Limb (tissue), 2 donors: ENCODE data around the gene PXMP2.

Experiments
- DNase-seq, 2 donors: peaks; one replicate each; pipeline ENCODE4 v3.0.0-alpha.2; 2016; ENCODE audit errors: extremely low spot score in 2 of 2

Gene PXMP2

GRCh38 chr12:132687211-132688164, at the start of gene PXMP2, which contains the start of gene POLE:
Gene PXMP2, plus strand, starts transcription at chr12:132687587. Its CDS starts 84 bp downstream, at chr12:132687671.
Gene POLE, minus strand, starts transcription at chr12:132687342. Its CDS starts 27 bp downstream, at chr12:132687315.
- peak; percentile 95 to 98 for DNase-seq

DNA sequence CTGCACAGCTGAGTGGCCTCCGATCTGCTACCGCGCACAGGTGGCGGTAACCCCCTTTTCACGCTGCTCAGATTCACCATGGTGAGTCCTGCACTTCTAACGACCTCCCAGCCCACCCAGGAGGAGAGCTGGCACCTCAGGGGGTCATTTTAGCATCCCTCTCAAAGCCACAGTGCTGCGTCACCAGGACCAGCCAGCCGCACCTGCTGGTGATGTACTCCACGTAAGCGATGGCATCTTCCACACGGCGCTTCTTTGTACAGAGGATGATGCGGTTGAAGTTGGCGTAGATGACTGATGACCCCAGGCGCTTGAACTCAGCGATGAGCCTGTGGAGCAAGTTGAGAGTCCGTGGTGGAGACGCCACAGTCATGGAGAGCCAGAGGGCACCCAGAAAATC, 49.6 kb upstream of the PXMP2 start:
- DNase-seq = no peak

DNA sequence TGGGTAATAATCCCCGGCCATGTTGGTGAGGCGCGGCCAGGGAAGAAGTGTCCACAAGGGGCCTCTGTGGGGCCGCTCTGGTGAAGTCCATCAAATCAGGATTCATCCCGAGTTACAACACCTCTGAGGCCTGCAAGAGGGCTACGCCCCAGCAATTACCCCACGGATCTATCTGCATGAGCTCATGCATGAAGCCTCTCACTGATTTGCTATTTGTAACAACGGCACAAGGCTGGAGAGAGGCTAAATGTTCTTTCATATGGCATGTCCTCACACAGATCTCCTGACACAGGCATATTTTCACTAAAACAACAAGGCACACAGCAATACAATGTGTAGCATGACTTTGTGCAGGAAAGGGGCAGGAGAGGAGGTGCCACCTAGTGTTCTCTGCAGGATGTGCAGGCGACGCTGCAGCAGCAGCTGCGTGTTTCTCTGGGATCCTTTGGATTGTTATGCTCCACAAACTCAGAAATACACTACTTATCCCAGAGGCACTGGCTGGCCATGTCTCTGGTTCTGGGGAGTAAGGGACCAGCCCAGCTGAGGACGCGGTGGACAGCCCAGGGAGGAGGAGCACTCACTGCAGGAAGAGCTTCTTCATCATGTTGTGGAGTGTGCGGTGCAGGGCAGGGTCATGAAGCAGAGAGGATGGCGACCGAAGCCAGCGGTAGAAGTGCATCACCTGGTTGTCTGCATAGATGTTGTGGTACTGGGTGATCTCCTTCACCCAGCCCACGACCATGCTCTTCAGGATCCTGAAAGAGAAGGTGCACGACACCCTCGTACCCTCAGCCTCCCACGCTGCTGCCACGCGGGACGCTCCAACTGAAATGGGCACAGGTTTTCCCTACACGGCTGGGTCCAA, 48.6 kb upstream of the PXMP2 start:
- no peak for DNase-seq

- no peak for DNase-seq
These were observed 47.3 kb upstream of the PXMP2 start for GRCh38 chr12:132639956-132640520.

GRCh38 chr12:132640936-132641335, 46.5 kb upstream of the PXMP2 start:
- DNase-seq = no peak

DNA sequence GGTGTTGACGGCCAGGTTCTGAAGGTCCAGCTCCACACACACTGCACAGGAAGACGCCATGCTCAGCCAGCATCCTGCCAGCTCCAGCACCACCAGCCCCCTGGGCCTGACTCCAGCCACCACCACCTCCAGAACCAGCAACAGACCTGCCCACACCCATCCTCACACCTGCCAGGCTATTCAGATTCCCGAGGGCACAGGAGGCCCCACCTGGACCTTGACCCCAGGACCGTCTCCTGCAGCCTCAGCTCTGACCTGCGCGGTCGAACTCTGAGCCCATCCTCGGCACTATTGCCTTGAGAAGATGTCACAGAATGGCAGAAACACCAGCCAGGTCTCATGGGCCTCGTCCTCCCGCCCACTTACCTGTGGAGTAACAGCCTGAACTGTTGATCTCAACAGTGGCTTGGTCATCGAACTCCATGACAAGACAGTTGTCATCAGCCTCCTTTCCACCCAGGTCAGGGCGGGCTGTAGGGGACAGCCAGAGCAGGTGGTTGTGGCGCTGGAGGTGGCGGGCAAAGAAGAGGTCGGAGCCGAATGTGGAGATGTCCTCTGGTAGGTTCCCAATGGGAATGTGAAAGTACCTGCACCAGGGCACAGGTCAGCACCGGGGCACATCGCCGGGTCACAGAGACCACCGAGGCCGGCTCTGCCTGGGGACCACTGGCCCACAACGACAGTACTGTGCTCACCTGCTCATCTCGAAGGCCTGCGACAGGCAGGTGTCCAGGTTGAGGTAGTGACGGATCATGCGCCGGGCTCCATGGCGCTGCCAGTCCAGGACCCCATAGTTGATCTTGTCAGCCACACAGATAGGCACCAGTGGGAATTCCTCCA, 45.4 kb upstream of the PXMP2 start:
- DNase-seq = no peak

GRCh38 chr12:132642846-132643835, 44.2 kb upstream of the PXMP2 start:
- DNase-seq = no peak

GRCh38 chr12:132646850-132647249, 40.5 kb upstream of the PXMP2 start:
- no peak for DNase-seq

DNA sequence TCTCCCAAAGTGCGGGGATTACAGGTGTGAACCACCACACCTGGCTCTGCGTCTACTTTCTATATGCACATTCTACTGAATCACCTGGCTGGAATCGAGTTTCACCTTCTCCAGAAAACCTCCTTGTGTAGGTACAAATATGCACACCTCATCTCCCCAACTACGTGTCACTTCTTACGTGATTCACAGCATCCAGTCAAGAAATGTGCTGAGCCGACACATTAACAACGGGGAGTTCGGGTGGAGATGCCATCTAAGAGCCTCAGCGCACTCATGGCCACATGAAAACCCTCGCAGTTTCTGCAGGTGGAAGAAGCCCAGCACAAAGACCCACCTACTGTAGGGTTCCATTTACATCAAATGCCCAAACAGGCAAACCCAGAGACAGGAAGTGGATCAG, 39.5 kb upstream of the PXMP2 start:
- DNase-seq = no peak

DNA sequence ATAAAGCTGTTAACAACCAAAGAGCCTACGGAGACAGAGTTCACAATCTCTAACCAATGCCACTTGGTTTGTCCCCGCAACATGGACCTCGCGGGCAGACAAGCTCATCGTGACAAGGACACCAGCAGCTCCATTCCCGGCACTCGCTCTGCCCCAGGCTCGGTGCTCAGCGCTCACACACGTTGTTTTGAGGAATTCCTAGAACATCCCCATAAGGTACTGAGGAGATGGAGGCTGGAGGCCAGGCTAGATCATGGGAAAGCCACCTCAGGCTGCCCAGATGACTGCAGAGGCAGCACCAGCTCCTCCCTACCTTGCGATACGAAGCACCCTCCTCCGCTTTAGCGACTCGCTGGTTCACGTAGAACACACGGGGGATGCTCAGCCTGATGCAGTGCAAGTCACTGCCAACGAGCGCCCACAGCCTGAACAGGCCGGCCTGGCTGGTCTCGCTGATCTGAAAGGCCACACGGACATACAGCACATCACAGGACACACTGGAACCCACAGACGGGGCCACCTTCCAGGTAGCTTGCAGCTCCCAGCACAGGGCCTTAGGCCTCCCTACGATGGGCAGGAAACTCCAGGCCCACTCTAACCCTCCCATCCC, 38.7 kb upstream of the PXMP2 start:
- DNase-seq = no peak

- DNase-seq = no peak
These were observed 38.0 kb upstream of the PXMP2 start for GRCh38 chr12:132649226-132649945.

- no peak for DNase-seq
These were observed 35.8 kb upstream of the PXMP2 start for GRCh38 chr12:132651444-132652100.

- DNase-seq = no peak
These were observed 33.7 kb upstream of the PXMP2 start for GRCh38 chr12:132653567-132654290.

DNA sequence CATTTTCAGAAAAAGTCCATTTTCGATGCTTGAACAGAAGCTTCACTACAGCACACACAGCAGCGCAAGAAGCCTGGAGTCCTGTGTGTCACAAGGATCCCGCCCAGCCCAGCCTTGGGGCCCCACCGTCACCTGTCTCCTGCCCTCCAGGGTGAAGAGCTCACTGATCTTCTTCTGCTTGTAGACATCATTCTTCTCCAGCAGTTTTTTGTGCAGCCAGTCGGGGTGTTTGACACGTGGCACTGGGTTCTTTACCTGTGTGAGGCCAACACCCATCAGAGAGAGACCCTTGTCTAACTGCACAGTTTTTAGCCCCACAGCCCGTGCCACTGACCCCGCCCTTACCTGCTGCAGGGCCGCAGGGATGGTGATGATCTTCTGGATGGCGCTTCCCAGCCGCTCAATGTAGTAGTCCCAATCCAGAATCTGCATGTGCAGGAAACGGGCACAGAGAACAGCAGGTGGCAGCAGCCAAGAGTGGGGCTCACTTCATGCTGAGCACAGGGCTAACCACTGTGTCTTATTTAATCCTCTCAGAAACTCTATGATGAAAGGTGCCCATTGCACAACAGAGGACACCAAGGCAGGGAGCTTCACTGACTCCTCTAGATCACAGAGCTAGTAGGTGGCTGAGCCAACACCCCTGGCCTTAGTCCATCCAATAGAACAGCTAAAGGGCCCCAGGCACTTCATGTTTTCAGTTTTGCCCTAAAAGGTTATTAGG, 30.2 kb upstream of the PXMP2 start:
- no peak for DNase-seq

- DNase-seq = no peak
These were observed 29.1 kb upstream of the PXMP2 start for GRCh38 chr12:132658149-132658894.

DNA sequence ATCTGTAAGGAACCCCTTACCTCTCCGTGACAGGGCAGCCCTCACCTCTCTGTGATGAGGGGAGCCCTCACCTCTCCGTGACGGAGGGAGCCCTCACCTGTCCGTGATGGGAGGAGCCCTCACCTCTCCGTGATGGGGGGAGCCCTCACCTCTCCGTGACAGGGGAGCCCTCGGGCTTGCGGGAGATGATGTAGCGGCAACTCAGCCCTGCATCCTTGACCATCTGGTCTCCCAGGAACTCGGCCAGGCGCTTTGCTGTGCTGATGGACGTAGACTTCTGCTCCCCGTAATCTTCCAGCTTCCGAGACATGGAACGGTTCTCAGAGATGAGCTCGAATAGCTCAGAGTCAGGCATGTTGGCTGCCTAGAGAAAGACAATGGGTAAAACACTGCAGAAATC, 28.2 kb upstream of the PXMP2 start:
- DNase-seq = no peak
